Mesothelial cell of epicardium (in vitro differentiated cells): ENCODE results near the gene HGFAC. TPM values are rescaled to one million over a fixed set of nuclear protein-coding genes. Genes with fewer than 3 reads are reported as not detected.
"Not testable (repeated sequence)": the region's sequence is repeated elsewhere in the genome, so short reads cannot be mapped to it uniquely, and the experiment has no call there.

ENCODE experiments used
- DNase-seq, 2 experiments: peaks; one replicate each; pipeline ENCODE4 v3.0.0; 2021; ENCODE audit warnings: low spot score in 2 of 2; ENCODE audit not compliant: unreplicated experiment in 2 of 2
- H3K27ac Mint-ChIP-seq: 2 replicates; pipeline ENCODE4 v1.8.0; 2021; ENCODE audit warnings: mixed read lengths
- H3K27me3 Mint-ChIP-seq: 2 replicates; pipeline ENCODE4 v1.8.0; 2021; ENCODE audit warnings: low read depth, mixed read lengths
- H3K36me3 Mint-ChIP-seq: 2 replicates; pipeline ENCODE4 v1.8.0; 2021; ENCODE audit warnings: mixed read lengths
- H3K4me1 Mint-ChIP-seq: 2 replicates; pipeline ENCODE4 v1.8.0; 2021; ENCODE audit warnings: mixed read lengths
- H3K4me3 Mint-ChIP-seq: 2 replicates; pipeline ENCODE4 v1.8.0; 2021; ENCODE audit warnings: mild to moderate bottlenecking, moderate library complexity, mixed read lengths
- H3K9me3 Mint-ChIP-seq: 2 replicates; pipeline ENCODE4 v1.8.0; 2021; ENCODE audit warnings: mixed read lengths
- total RNA-seq: library from RNA; stranded (reverse); gene quantifications from 3 replicates; pipeline ENCODE4 v1.2.1, GENCODE V29; 2021
- TF ChIP-seq, protein P1 (sequence below): fragments of 200-600 bp; sonication (generic); IDR thresholded peaks from one replicate; pipeline ENCODE4 v1.5.0; 2021; ENCODE audit warnings: antibody characterized with exemption; ENCODE audit not compliant: unreplicated experiment

Gene HGFAC
- total RNA-seq, 1 donor from 2014 or later, result 2.5 TPM

DNA sequence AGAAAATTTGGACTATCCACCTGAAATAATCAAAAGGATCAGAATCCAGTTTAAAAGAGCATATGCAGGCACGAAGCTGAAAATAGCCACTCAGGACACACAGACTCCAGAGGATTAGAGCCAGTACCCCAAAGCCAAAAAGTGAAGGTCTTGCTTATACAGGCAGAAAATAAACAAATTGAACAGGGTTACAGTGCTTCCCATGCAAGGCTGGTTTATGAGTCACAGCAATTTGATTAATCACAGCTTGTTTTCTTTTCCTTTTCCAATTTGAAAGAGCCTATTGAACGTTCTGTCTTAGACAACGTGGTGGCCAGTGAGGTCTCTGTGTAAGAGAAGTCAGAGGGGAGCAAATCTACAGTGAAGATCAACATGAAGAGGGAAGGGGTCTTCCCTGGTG, 10.2 kb downstream of the HGFAC start:
- Mint-ChIP-seq H3K27ac (no peak overlapping the region), H3K9me3 (peaks cover 24% of the 10 kb centered on the region), H3K4me3 (no peak overlapping the region), H3K4me1 (peaks cover 4% of the 10 kb centered on the region), H3K27me3 (no peaks in the 10 kb centered on the region), H3K36me3 (no peaks in the 10 kb centered on the region)
- DNase-seq, result no peak
- TF ChIP-seq, protein P1, sequence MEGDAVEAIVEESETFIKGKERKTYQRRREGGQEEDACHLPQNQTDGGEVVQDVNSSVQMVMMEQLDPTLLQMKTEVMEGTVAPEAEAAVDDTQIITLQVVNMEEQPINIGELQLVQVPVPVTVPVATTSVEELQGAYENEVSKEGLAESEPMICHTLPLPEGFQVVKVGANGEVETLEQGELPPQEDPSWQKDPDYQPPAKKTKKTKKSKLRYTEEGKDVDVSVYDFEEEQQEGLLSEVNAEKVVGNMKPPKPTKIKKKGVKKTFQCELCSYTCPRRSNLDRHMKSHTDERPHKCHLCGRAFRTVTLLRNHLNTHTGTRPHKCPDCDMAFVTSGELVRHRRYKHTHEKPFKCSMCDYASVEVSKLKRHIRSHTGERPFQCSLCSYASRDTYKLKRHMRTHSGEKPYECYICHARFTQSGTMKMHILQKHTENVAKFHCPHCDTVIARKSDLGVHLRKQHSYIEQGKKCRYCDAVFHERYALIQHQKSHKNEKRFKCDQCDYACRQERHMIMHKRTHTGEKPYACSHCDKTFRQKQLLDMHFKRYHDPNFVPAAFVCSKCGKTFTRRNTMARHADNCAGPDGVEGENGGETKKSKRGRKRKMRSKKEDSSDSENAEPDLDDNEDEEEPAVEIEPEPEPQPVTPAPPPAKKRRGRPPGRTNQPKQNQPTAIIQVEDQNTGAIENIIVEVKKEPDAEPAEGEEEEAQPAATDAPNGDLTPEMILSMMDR, result no peak

DNA sequence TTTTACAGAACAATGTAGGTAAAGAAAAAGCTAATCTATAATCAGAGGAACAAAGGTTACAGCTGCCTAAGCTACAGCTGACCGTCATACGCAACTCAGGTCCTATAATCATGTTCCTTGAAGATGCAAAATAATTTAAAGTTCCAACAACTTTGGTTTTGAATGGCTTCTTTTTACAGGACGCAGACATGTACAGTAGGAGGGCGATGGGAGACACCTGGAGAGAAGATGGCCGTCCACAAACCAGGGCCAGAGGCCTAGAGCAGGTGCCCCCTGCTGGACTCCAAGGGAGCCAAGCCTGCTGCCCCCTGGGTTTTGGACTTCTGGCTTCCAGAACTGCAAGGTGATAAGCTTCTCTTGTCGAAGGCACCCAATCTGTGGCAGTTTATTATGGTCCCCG, 10.6 kb downstream of the HGFAC start:
- H3K27ac Mint-ChIP-seq, result no peak overlapping the region
- no peaks in the 10 kb centered on the region for H3K27me3 Mint-ChIP-seq

DNA sequence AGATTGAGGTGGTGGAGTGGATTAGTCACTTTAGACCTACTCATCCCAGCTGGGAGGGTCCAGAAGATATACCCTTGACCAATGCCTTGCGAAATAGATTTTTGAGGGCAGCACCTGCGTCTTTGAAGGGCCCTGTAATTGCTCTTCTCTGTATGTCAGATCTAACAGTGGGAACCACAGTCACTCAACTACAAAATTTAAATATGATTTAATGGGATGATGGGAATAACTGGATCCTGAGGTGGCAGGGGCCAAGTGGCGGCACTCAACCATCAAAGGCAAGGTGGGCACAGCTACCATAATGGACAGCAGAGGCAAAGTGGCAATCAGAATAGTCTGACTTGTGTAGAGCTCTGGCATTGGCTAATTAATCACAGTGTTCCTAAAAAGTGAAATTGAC, 13.8 kb downstream of the HGFAC start:
- not testable (repeated sequence) for H3K27ac Mint-ChIP-seq, H3K4me1 Mint-ChIP-seq, DNase-seq, H3K4me3 Mint-ChIP-seq, H3K36me3 Mint-ChIP-seq
- Mint-ChIP-seq H3K9me3 (peaks cover 29% of the 10 kb centered on the region), H3K27me3 (peaks cover 17% of the 10 kb centered on the region)

More for the DNA sequence above, 10.6 kb downstream of the HGFAC start:
- no peak overlapping the region for H3K4me3 Mint-ChIP-seq
- DNase-seq, result no peak
- TF ChIP-seq, protein P1, result no peak
- no peaks in the 10 kb centered on the region for H3K36me3 Mint-ChIP-seq
- H3K9me3 Mint-ChIP-seq, result peaks cover 24% of the 10 kb centered on the region
- H3K4me1 Mint-ChIP-seq, result peaks cover 4% of the 10 kb centered on the region

DNA sequence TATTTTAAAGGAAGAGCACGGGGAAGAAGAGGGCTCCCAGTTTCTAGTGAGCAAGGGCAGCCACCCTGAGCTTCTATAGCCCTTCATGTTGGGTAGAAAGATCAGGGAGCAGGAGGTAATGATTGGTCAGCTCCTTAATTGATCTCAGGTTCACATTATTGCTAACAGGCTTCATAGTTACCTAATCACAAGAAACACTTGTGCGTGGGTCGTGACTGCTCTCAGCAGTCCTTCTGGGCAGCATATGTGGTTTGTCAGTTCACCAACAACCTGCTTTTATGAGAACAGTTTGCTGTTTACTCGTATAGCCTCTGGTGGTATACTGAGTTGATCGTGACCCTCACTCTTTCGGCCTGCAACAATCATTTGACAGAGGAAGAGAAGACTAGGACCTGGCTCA, 16.6 kb downstream of the HGFAC start:
- H3K27ac Mint-ChIP-seq, result no peak overlapping the region
- H3K9me3 Mint-ChIP-seq, result peaks cover 29% of the 10 kb centered on the region
- no peak for DNase-seq
- no peak overlapping the region for H3K4me3 Mint-ChIP-seq
- peaks cover 28% of the 10 kb centered on the region for H3K27me3 Mint-ChIP-seq
- H3K36me3 Mint-ChIP-seq, result peaks cover 4% of the 10 kb centered on the region
- H3K4me1 Mint-ChIP-seq, result peaks cover 18% of the 10 kb centered on the region
- TF ChIP-seq, protein P1, result no peak

DNA sequence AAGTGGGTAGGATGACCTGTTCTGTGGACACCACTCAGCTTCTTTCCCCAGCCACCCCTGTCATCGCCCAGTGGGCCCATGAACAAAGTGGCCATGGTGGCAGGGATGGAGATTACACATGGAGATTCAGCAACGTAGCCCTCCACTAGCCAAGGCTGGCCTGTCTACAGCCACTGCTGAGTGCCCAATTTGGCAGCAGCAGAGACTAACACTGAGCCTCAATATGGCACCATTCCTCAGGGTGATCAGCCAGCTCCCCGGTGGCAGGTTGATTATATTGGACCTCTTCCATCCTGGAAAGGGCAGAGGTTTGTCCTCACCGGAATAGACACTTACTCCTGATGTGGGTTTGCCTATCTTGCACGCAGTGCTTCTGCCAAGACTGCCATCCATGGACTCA, 17.4 kb downstream of the HGFAC start:
- not testable (repeated sequence) for H3K4me3 Mint-ChIP-seq, DNase-seq, H3K27ac Mint-ChIP-seq, H3K36me3 Mint-ChIP-seq
- peaks cover 23% of the 10 kb centered on the region for H3K9me3 Mint-ChIP-seq
- peaks cover 29% of the 10 kb centered on the region for H3K27me3 Mint-ChIP-seq
- peaks cover 18% of the 10 kb centered on the region for H3K4me1 Mint-ChIP-seq

DNA sequence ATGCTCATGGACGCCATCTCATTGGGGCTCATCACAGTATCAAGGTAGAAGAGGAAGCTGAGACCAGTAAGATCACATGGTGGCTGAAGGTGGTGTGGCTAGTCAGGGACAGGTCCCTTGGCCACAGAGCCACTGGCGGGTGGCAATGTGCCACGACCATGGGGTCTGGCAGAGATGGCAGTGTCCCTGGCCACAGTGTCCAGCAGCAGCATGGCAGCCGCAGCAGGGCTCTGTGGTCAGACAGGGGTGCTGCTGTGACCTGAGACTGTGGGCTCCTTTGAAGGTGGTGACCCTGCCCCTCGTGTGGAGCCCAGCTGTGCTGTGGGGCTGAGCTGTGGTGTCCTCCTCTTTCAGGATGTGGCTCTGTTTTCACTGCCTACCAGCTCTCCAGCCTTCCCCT, 19.2 kb downstream of the HGFAC start:
- TF ChIP-seq, protein P1, result no peak
- H3K36me3 Mint-ChIP-seq, result peaks cover 4% of the 10 kb centered on the region
- H3K27me3 Mint-ChIP-seq, result peaks cover 42% of the 10 kb centered on the region
- no peak overlapping the region for H3K4me3 Mint-ChIP-seq
- DNase-seq, result no peak
- H3K4me1 Mint-ChIP-seq, result peaks cover 18% of the 10 kb centered on the region
- H3K9me3 Mint-ChIP-seq, result peaks cover 6% of the 10 kb centered on the region
- peak overlapping the region; percentile 89 for H3K27ac Mint-ChIP-seq
